Activated naive CD8-positive, alpha-beta T cell treated with anti-CD3 and anti-CD28 coated beads, Interleukin-2, amount 10 ng/mL, durations not matched to agents 7 days and 5 days (primary cell): ENCODE measurements around the gene ASGR1. TPM values are rescaled to one million over a fixed set of nuclear protein-coding genes. Genes with fewer than 3 reads are reported as not detected.

Source experiments
- ATAC-seq: fragments of 150-1000 bp; cut with Tn5 transposase; one replicate; pipeline ENCODE4 v1.10.0; 2021; ENCODE audit warnings: low read depth, moderate library complexity
- POLR2A ChIA-PET: fragments of 350-600 bp; sonication (Branson Sonifier 250); formaldehyde crosslinking; loops from one replicate; lab custom pipeline; 2021; ENCODE audit warnings: antibody characterized with exemption; lab: Charles Lee
- DNase-seq: peaks from one replicate; pipeline ENCODE4 v3.0.0; 2021
- H3K27ac Mint-ChIP-seq: one replicate; pipeline ENCODE4 v1.8.0; 2022; ENCODE audit warnings: mild to moderate bottlenecking, mixed read lengths
- H3K27me3 Mint-ChIP-seq: one replicate; pipeline ENCODE4 v1.8.0; 2022; ENCODE audit warnings: mild to moderate bottlenecking, moderate library complexity, mixed read lengths
- H3K36me3 Mint-ChIP-seq: one replicate; pipeline ENCODE4 v1.8.0; 2021; ENCODE audit warnings: mild to moderate bottlenecking, mixed read lengths
- H3K4me1 Mint-ChIP-seq: one replicate; pipeline ENCODE4 v1.8.0; 2021; ENCODE audit warnings: mixed read lengths
- H3K4me3 Mint-ChIP-seq: one replicate; pipeline ENCODE4 v1.8.0; 2022; ENCODE audit warnings: mild to moderate bottlenecking, moderate library complexity, mixed read lengths
- H3K9me3 Mint-ChIP-seq: one replicate; pipeline ENCODE4 v1.8.0; 2021; ENCODE audit warnings: mixed read lengths
- total RNA-seq, 2 experiments: library from RNA; stranded (reverse); gene quantifications; one replicate each; pipeline ENCODE4 v1.2.3, GENCODE V29; 2021

Gene ASGR1
- total RNA-seq, 2 experiments from 2014 or later = 1.1 to 1.5 TPM

- no peaks in the 10 kb centered on the region for H3K9me3 Mint-ChIP-seq
- no peaks in the 10 kb centered on the region for H3K27me3 Mint-ChIP-seq
- DNase-seq (peak; percentile 71), ATAC-seq (peak; percentile 54)
- peaks cover 5% of the 10 kb centered on the region for H3K36me3 Mint-ChIP-seq
- POLR2A ChIA-PET = interaction anchor here (0.8 to 8.9 kb wide), 8 partner anchors 16 to 185 kb away, joined by 3 to 162 read pairs (median 5); partner anchors contain the start of genes ACAP1, CTDNEP1, DVL2 and ELP5
- H3K4me1 Mint-ChIP-seq = peaks cover 41% of the 10 kb centered on the region
- H3K27ac Mint-ChIP-seq = peak overlapping the region; percentile 95
- peak overlapping the region; percentile 97 for H3K4me3 Mint-ChIP-seq
Measured at GRCh38 chr17:7220593-7221277, 41.6 kb upstream of the ASGR1 start.

- no peaks in the 10 kb centered on the region for H3K9me3 Mint-ChIP-seq
Measured at GRCh38 chr17:7219812-7220592, 40.8 kb upstream of the ASGR1 start, which contains the start of the genes ACADVL and DLG4. Gene ACADVL, plus strand, starts transcription at chr17:7219938. Its CDS starts 47 bp downstream, at chr17:7219985. Gene DLG4, minus strand, starts transcription at chr17:7219836.

GRCh38 chr17:7219229-7219811, 40.1 kb upstream of the ASGR1 start:
- ATAC-seq = no peak
- no peak for DNase-seq
- Mint-ChIP-seq H3K4me1 (peaks cover 49% of the 10 kb centered on the region), H3K36me3 (peaks cover 3% of the 10 kb centered on the region), H3K27ac (peak overlapping the region; percentile 95), H3K27me3 (no peaks in the 10 kb centered on the region), H3K4me3 (peak overlapping the region; percentile 97), H3K9me3 (no peaks in the 10 kb centered on the region)
- POLR2A ChIA-PET = interaction anchor here (0.6 to 8.9 kb wide), 10 partner anchors 9 to 184 kb away, joined by 3 to 162 read pairs (median 3); partner anchors contain the start of genes ACAP1, CTDNEP1, DVL2 and ELP5

More at GRCh38 chr17:7219812-7220592, 40.8 kb upstream of the ASGR1 start, which contains the start of the genes ACADVL and DLG4:
- peaks cover 3% of the 10 kb centered on the region for H3K36me3 Mint-ChIP-seq
- H3K4me3 Mint-ChIP-seq = peak within 1 kb of the TSS; percentile 97
- POLR2A ChIA-PET = interaction anchor here (0.6 to 8.9 kb wide), 13 partner anchors 10 to 185 kb away, joined by 3 to 162 read pairs (median 3); partner anchors contain the start of genes ACAP1, CTDNEP1, DVL2 and ELP5
- peak within 1 kb of the TSS; percentile 95 for H3K27ac Mint-ChIP-seq
- ATAC-seq (peak; percentile 74), DNase-seq (peak; percentile 82)
- peaks cover 42% of the 10 kb centered on the region for H3K4me1 Mint-ChIP-seq
- no peaks in the 10 kb centered on the region for H3K27me3 Mint-ChIP-seq

- DNase-seq = no peak
- POLR2A ChIA-PET = interaction anchor here (1.2 to 8.9 kb wide), 4 partner anchors 8 to 32 kb away, joined by 3 to 162 read pairs (median 10); partner anchors contain the start of genes CTDNEP1, DVL2, ELP5 and GABARAP
- H3K27me3 Mint-ChIP-seq = no peaks in the 10 kb centered on the region
- no peaks in the 10 kb centered on the region for H3K9me3 Mint-ChIP-seq
- ATAC-seq = no peak
- H3K4me1 Mint-ChIP-seq = peaks cover 55% of the 10 kb centered on the region
- H3K27ac Mint-ChIP-seq = peak overlapping the region; percentile 73
- H3K4me3 Mint-ChIP-seq = peak overlapping the region; percentile 88
- peaks cover 3% of the 10 kb centered on the region for H3K36me3 Mint-ChIP-seq
Measured at GRCh38 chr17:7218758-7219157, 39.6 kb upstream of the ASGR1 start.

GRCh38 chr17:7218166-7218565, 39.0 kb upstream of the ASGR1 start:
- H3K9me3 Mint-ChIP-seq = no peaks in the 10 kb centered on the region
- H3K4me1 Mint-ChIP-seq = peaks cover 60% of the 10 kb centered on the region
- peak overlapping the region; percentile 73 for H3K27ac Mint-ChIP-seq
- DNase-seq = no peak
- H3K36me3 Mint-ChIP-seq = peaks cover 1% of the 10 kb centered on the region
- POLR2A ChIA-PET = interaction anchor here (1.5 to 8.9 kb wide), 2 partner anchors 14 to 19 kb away, joined by 3 to 162 read pairs; partner anchors contain the start of genes DVL2, GABARAP and PHF23
- no peaks in the 10 kb centered on the region for H3K27me3 Mint-ChIP-seq
- peak overlapping the region; percentile 88 for H3K4me3 Mint-ChIP-seq
- ATAC-seq = no peak

- peak; percentile 47 for DNase-seq
- Mint-ChIP-seq H3K4me3 (peak overlapping the region; percentile 97), H3K36me3 (peaks cover 1% of the 10 kb centered on the region)
Measured at GRCh38 chr17:7217113-7217987, 38.2 kb upstream of the ASGR1 start.

GRCh38 chr17:7216242-7217112, 37.3 kb upstream of the ASGR1 start:
- Mint-ChIP-seq H3K4me1 (peaks cover 64% of the 10 kb centered on the region), H3K4me3 (peak overlapping the region; percentile 97), H3K36me3 (peaks cover 1% of the 10 kb centered on the region), H3K27ac (peak overlapping the region; percentile 39), H3K27me3 (no peaks in the 10 kb centered on the region), H3K9me3 (no peaks in the 10 kb centered on the region)
- DNase-seq (no peak), ATAC-seq (no peak)
- POLR2A ChIA-PET = interaction anchor here (0.9 to 8.9 kb wide), 5 partner anchors 9 to 181 kb away, joined by 3 to 162 read pairs (median 8); partner anchors contain the start of genes DVL2, GABARAP, PHF23 and SLC16A13

More at GRCh38 chr17:7217113-7217987, 38.2 kb upstream of the ASGR1 start:
- no peak for ATAC-seq
- POLR2A ChIA-PET = interaction anchor here (0.5 to 8.9 kb wide), 2 partner anchors 20 to 133 kb away, joined by 3 to 162 read pairs; partner anchors contain the start of genes DVL2, GABARAP and PHF23
- H3K27me3 Mint-ChIP-seq = no peaks in the 10 kb centered on the region
- H3K4me1 Mint-ChIP-seq = peaks cover 61% of the 10 kb centered on the region
- no peaks in the 10 kb centered on the region for H3K9me3 Mint-ChIP-seq
- peak overlapping the region; percentile 73 for H3K27ac Mint-ChIP-seq

- POLR2A ChIA-PET = interaction anchor here (0.9 to 2.8 kb wide), 4 partner anchors 8 to 180 kb away, joined by 3 to 15 read pairs (median 7); partner anchors contain the start of genes GABARAP, PHF23 and SLC16A13
- peak overlapping the region; percentile 97 for H3K4me3 Mint-ChIP-seq
Measured at GRCh38 chr17:7215652-7216180, 36.5 kb upstream of the ASGR1 start.

GRCh38 chr17:7215136-7215638, 36.0 kb upstream of the ASGR1 start:
- Mint-ChIP-seq H3K9me3 (no peaks in the 10 kb centered on the region), H3K4me3 (peak overlapping the region; percentile 97), H3K4me1 (peaks cover 51% of the 10 kb centered on the region), H3K36me3 (no peaks in the 10 kb centered on the region), H3K27me3 (peaks cover 2% of the 10 kb centered on the region), H3K27ac (peak overlapping the region; percentile 95)
- ATAC-seq = no peak
- DNase-seq = no peak
- POLR2A ChIA-PET = interaction anchor here (0.7 to 2.8 kb wide), 6 partner anchors 19 to 180 kb away, joined by 3 to 15 read pairs (median 6); partner anchors contain the start of genes ACAP1, DVL2, GABARAP and PHF23

More at GRCh38 chr17:7215652-7216180, 36.5 kb upstream of the ASGR1 start:
- Mint-ChIP-seq H3K27me3 (peaks cover 1% of the 10 kb centered on the region), H3K4me1 (peaks cover 56% of the 10 kb centered on the region), H3K27ac (peak overlapping the region; percentile 95), H3K9me3 (no peaks in the 10 kb centered on the region), H3K36me3 (no peaks in the 10 kb centered on the region)
- DNase-seq = no peak
- ATAC-seq = no peak

- DNase-seq (peak; percentile 100), ATAC-seq (peak; percentile 81)
- peak overlapping the region; percentile 97 for H3K4me3 Mint-ChIP-seq
- H3K36me3 Mint-ChIP-seq = no peaks in the 10 kb centered on the region
- POLR2A ChIA-PET = interaction anchor here (0.7 to 2.8 kb wide), 7 partner anchors 20 to 179 kb away, joined by 3 to 15 read pairs (median 4); partner anchors contain the start of genes ACAP1, CTDNEP1, DVL2 and GABARAP
- peaks cover 50% of the 10 kb centered on the region for H3K4me1 Mint-ChIP-seq
- peaks cover 7% of the 10 kb centered on the region for H3K27me3 Mint-ChIP-seq
- no peaks in the 10 kb centered on the region for H3K9me3 Mint-ChIP-seq
- H3K27ac Mint-ChIP-seq = peak overlapping the region; percentile 95
Measured at GRCh38 chr17:7214300-7215135, 35.3 kb upstream of the ASGR1 start.
